SIG-M5 (cell line): Measurements from ENCODE around the gene RPL7A.
"Not testable (repeated sequence)": the region's sequence is repeated elsewhere in the genome, so short reads cannot be mapped to it uniquely, and the experiment has no call there.

Experiments
- DNase-seq: peaks from one replicate; lab custom pipeline; 2025; lab: John Stamatoyannopoulos, UW

The RPL7A gene

DNA sequence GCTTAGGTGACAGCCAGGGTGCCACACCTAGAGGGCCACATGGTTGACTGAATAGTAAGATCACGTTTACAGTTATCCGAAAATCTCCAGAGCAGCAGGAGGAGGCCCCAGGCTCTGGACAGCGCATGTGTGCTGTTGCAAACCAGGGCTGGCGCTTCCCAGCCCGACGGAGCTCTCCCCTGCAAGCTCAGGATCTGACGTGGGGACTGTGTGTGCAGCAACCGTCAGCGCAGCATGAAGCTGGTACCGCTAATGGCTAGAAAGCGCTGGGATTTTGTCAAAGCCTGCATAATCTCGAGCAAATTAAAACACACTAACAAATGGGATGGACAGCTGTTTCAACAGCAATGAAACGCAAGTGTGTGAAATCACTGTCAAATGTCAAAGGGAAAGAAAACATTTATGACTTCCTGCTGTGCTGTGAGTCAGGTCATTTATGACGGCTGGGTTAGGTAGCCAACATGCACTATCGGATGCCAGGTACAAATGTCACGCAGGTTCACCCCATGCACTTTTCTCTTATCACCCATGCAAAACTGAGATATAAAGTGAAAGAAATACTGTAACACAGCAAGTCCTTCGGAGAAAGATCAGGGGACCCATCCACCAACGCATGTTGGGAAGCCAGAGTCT lies 20.3 kb downstream of the RPL7A start:
- DNase-seq, result no peak

DNA sequence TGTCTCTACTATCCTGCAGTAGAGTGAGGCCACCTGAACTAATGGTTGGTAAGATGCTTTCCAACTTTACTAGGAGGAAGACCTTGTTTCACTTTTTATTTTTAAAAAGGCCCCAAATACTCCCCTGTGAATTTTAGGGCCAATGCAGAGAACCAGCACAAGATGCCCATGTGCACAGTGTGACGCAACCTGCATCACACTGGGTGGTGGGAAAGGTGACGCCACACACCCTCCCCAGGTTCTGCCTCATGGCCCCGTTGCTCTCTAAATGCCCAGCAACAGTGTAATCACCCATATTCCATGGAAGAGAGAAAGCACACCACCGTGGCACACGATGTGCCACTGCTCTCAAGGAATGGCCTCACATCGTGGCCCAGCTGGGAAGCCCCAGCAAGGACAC lies 21.4 kb downstream of the RPL7A start:
- no peak for DNase-seq

DNA sequence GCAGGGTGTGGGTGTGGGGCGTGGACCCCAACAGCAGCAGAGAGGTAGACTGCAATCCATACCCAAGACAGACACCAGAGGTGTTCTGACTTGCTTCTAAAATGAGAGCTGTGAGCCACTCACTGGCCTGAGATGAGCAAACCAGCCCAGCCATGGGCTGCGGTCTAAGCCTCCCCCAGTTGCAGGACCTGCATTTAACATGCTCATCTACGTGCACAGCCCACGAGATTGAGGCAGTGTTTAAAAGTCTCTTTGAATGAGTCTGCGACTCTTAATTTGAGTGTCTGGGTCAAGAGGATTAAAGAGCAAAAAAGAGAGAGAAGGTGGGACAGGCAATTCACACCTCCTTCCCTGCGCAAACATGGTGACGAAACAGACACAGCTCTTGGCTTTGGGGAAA lies 21.9 kb downstream of the RPL7A start:
- DNase-seq, result no peak

DNA sequence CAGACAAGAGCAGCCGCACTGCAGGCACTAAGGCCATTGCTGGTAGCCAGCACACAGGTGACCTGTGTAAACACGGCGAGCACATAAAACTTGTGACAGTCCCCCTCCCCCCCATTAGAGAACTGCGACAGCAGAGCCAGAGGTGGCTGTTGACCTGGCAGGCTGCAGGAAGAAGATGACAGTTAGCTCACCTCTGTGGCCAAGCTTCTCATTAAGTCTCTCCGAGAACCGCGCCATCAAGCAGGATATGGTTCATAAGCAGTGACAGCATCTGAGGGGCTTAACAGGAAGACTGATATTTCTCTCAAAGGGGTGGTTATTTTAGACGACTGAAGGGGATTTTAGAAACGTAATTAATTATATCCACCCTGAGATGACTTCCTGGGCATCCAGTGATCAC lies 22.7 kb downstream of the RPL7A start:
- DNase-seq, result no peak

DNA sequence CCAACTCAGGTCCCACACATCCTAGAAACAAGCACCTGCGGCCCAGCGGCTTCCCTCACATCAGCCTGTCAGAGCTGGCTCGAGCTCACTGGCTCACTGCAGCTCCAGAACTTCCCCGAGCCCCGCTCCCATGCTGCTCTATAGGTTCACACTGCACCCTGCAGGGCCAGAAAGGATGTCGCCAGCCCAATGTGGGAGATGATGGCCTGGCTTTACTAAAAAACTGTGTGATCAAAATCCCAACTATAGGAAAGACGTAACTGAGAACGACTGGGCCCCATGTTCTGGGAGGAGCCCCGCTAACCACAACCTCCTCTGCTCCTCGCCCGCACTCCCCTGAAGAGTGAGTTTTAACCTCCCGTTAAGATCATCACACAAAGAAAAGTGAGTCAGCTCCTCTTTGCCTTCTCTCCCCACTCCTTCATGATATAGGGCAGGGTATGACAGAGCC lies 23.3 kb downstream of the RPL7A start:
- no peak for DNase-seq

DNA sequence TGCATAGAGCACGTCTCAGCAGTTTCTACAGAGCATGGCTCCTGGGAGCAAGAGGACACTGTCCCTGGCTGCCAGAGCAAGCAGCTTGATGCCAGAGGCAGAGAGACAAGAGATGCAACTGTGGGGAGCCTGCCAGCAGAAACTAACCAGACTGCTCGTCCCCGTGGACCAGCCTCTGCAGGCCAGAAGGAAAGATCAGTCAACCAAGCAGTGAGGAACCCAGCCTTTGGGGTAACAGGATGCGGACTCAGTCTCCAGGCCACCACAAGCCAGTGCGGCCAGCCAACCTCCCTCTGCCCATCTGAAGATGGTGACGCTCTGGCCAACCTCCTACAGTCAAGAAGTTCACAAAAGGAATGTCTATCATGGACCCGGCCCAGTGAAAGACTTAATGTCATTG lies 24.1 kb downstream of the RPL7A start:
- DNase-seq, result no peak

DNA sequence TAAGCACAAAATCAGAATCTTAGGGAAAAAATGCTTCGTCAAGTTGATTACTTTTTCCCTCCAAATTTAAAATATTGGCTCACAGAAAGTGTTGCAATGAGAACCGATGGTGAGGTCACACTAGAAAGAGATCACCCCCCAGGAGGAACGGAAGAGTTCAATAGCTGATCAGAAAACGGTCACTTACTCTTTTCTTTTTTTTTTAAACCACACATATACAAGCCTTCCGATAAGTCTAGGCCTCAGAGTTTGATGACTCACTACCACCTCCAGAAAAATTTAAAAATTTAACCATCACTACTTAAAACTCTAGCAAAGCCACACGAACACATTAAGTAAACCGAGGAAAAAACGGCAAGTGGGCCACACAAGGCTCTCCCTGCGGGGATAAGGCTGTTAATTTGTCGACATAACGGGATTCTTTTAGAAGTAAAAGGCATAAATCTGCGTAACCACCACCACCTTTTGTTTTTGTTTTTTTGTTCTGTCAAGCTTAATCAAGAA lies 26.6 kb downstream of the RPL7A start:
- peak; percentile 64 for DNase-seq

DNA sequence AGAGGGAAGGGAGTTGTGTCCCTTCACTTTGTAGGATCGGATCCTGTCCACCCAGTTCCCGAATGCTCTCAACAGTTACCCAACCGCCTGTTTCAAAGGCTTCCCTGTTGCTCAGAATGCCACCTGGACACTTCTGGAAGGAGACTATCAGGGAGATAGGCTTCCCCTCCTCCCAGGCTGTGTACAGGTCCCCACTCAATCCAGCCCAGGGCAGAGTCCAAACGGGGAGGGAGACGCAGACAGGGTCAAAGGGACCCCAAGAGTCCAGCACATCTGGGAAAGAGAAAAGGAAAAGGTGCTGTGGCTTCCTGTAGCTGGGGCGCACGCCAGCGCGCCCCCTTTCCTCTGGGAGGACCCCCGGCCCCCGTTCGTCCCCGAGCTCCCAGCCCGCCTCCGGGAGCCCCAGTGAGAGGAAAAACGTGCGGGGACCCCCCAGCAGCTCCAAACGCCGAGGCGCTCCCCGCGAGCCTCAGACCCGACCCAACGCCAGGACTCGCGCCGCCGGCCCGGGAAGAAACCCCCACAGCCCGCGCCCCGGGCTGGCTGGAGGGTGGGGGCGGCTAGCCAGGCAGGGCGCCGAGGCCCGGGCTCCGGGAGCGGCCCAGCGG lies 27.2 kb downstream of the RPL7A start:
- DNase-seq, result no peak

DNA sequence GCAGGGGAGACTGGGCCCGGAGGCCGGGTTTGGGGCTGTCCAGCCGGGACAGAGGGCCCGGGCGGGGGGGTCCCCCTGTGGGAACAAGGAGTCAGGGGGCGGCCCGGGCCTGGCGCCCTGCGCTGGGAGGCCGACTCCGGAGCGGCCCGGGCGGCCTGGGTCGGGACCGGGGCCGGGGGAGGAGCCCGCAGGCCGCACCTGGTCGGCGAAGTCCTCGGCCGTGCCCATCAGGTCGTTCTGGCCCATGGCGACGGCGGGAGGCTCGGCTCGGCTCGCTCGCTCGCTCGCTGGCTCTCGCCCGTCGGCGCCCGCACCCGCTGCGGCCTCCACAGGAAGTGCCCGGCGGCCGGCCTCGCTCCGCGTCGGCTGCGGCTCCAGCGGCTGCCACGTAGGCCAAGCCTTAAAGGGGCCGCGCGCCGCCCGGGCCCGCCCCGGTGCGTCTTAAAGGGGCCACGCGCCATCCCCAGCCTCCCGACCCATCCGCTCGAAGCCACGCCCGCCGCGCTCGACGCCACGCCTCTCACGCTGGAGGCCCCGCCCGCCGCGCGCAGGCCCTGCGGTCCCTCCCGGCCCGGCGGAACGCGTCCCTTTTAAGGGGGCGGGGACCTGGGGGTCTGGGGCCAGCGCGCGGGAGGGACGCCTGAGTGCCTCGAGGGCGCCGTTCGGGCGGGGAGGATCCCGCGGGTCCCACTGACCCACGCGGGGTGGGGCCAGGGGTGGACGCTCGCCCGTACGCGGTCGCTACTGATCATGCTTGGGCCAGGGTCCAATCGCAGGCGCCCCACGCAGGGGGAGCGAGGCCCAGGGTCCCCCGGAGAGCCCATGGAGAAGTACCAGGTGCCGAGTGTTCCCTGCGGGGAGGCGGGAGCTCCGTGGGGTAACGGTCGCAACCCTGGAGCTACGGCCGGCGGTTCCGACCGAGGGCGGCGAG lies 28.0 kb downstream of the RPL7A start, which contains the start of the genes STKLD1 and SURF4:
Gene STKLD1, plus strand, starts transcription at position 643 of the 931 bp plus-strand sequence. Its CDS starts 108 bp downstream, at position 751.
Gene SURF4, minus strand, starts transcription at position 337 of the 931 bp plus-strand sequence. Its CDS starts 91 bp downstream, at position 246.
- peak; percentile 62 for DNase-seq

DNA sequence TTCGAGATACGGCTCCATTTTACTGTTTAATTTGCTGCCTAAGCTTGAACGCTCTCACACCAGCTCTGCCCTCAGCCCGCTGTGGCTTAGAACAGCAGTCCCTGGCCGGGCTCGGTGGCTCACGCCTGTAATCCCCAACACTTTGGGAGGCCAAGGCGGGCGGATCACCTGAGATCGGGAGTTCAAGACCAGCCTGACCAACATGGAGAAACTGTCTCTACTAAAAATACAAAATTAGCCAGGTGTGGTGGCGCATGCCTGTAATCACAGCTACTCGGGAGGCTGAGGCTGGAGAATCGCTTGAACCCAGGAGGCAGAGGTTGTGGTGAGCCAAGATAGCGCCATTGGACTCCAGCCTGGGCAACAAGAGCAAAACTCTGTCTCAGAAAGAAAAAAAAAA lies 29.3 kb downstream of the RPL7A start:
- DNase-seq, result not testable (repeated sequence)

DNA sequence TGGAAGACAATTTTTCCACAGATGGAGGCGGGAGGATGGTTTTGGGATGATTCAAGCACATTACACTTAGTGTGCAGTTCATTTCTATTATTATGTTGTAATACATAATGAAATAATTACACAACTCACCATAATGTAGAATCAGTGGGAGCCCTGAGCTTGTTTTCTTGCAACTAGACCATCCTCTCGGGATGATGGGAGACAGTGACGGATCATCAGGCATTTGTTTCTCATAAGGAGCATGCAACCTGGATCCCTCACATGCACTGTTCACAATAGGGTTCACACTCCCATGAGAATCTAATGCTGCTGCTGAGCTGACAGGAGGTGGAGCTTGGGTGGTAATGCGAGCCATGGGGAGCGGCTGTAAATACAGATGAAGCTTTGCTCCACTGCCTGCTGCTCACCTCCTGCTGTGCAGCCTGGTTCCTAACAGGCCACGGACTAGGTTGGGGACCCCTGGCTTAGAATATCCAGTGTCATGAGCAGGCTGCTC lies 29.8 kb downstream of the RPL7A start:
- DNase-seq, result no peak

DNA sequence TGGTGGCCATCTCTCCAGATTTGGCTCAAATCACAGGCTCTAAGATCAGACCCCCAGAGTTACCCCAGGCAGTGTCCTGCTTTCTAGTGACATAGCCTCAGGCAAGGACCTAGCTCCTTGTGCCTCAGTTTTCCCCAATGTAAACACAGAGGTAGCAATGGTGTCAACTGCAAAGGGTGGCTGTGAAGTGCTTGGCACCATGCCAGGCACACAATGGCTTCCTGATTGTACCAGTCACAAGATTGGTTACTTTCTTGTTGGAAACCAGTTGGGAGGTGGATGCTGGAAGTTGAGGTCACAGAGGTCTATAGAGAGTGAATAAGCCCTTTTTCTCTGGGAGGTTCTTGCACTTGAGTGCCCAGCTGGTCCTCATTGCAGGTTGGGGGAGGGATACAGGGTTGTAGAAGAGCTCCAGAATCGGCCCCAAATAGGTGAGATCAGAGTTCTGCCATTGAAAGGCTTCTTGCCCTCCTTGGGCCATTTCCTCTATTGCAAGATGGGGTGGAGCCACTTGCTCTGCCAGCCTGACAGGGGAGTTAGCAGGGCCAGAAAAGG lies 30.5 kb downstream of the RPL7A start:
- no peak for DNase-seq

DNA sequence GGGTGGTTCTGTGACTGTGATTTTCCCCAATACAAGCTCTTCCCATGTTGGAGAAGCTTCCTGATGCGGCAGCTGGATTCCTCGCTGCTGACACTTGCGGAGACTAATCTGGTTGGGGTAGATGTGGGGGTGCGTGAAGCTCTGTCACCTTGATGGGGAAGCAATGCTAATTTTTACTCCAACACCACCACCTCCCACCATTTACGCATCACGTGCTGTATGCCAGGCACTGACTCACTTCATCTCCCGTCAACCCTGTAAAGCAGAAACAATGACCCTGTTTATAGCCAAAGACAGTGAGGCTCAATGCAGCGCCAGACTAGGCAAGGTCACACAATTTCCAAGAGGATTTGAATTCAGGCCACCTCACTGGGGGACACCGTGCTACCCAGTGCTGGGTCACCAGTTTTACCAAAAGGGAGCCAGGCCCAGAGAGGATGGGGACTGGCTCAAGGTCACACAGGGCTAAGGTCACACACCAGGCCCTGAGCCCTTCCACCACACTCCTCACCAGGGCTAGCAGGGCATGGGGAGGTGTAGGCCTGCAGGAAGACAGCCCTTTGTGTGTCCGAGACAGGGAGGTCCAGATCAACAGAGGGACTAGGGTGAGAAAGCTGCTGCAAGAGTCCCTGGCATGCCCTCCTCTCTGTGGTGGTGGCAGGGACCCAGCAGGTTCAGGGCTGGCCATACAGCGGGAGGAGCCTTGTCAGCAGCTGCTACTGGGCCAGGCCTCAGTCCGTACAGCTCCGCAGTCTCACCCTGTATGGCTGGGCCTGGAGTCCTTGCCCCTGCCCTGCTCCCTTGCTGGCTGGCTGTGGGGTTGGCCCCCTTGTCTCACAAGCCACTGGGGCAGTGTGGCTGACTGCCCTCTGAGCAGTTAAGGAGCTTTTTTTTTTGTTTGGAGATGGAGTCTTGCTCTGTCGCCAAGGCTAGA lies 31.4 kb downstream of the RPL7A start:
- DNase-seq, result no peak

DNA sequence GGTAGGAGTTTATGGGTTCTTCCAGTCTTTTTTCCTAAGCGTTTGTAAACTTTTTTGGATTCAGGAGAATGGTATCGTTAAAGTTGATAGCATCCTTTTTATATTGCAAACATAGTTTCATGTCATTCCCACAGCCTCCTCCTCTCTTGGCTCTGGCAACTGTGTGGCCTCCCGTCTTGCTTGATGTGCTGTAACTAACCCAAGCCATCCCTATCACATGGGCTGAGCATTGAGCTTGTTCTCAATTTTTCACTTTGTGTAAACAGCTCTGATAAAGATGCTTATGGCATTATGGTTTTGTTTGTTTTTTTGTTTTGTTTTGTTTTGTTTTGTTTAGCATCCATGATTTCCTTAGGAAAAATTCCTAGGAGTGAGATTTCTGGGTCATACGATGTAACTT lies 32.7 kb downstream of the RPL7A start:
- DNase-seq, result no peak

DNA sequence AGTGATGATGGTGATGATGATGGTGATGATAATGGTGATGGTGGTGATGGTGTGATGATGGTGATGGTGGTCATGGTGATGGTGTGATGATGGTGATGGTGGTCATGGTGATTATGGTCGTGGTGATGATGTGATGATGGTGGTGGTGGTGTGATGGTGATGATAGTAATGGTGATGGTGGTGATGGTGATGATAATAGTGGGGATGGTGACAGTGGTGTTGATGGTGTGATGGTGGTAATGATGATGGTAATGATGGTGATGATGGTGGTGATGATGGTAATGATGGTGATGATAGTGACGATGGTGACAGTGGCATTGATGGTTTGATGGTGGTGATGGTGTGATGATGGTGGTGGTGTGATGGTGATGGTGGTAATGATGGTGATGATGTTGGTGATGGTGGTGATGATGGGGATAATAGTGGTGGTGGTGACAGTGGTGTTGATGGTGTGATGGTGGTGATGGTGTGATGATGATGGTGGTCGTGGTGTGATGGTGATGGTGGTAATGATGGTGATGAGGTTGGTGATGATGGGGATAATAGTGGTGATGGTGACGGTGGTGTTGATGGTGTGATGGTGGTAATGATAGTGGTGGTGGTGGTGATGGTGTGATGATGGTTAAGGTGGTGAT lies 34.6 kb downstream of the RPL7A start:
- DNase-seq, result no peak

DNA sequence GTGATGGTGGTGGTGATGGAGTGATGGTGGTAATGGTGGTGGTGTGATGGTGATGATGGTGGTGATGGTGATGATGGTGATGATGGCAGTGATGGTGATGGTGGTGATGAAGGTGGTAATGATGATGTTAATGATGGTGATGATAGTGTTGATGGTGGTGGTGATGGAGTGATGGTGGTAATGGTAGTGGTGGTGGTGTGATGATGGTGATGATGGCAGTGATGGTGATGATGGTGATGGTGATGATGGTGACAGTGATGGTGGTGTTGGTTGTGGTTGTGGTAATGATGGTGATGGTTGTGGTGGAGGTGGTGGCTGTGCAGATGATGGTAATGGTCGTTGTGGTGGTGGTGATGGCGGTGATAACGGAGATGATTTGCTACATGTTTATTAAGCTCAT lies 35.4 kb downstream of the RPL7A start:
- DNase-seq, result no peak

DNA sequence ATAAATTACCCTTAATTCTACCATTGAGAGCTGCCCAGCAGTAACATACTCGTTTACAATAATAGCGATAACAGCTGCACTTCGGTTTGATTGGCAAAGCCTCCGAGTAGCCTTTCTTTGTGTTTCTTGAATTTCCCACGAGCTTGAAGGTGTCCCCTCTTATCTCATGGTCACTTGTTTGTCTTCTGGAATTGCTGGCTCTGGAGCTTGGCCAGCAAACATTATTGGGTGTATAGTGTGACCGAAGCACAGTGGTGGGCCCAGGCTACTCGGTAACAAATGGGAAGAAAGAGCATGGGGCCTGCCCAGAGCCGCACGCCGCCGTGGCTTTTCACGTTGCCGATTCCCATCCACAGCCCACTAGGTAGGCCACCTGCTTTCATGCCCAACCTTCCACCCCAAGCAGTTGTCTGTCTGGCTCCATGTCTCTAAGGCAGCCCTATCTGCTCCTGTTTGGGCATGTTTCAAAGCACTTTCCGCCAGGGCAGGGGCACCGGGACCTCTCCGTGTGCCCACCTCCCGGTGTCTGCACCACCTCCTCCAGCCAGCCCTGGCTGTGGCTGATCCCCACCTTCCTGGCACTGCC lies 36.8 kb downstream of the RPL7A start:
- no peak for DNase-seq

DNA sequence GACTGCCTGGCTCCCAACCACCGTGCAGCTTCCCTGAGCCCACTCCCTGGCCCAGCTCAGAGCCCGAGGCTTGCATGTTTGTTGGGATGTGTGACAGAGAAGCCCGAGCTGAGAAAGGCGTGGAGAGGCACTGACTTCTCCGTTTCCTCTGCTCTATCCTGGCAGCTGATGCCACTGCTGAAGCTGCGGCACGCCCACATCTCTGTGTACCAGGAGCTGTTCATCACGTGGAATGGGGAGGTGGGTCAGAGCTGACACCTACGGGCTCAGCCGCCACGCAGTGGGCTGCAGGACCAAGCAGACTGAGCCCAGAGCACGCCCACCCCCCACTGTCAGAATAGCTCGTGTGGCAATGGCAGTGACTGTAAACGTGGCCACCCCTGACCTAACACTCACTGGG lies 37.4 kb downstream of the RPL7A start:
- no peak for DNase-seq

DNA sequence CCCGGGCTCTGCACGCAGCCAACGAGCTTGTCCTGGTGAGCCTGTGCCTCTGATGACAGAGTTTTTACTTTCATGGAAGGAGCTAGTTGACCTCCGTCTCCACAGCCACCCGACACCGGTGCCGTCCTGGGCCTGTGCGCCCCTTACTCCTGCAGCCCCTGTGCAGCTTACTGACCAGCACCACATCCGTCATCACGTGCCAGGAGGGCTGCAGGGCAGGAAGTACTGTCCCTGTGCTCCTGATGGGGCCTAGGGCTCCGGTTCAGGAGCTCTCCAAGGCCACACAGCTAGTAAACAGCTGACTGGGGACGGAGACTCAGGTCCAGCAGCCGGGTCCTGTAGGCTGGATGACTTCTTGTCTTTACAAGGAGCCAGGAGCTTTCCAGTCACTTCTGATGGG lies 38.3 kb downstream of the RPL7A start:
- DNase-seq, result no peak

DNA sequence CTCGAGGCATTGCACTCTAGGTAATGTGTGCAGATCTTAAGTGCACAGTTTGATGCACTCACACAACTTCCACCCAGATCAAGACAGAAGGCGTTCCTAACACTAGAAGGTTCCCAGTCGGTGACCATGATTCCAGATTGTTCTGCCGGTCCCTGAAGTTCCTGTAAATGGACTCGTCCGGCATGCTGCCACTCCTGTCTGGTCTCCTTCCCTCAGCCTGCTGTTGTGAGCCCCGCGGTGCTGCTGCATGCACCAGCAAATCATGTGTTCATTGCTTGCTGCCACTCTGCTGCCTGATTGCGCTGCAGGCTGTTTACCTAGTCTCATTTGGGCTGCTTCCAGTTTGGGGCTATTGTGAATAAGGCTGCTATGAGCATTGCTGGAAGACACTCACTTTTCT lies 39.7 kb downstream of the RPL7A start:
- no peak for DNase-seq
